PFSK-1 (cell line): ENCODE data around the gene HCRTR1.

Experiments
- FOXP2 ChIP-seq: optimal IDR thresholded peaks from 2 replicates; pipeline ENCODE3; 2011; ENCODE audit warnings: borderline replicate concordance, control low read depth, inconsistent platforms; ENCODE audit not compliant: insufficient read depth; ENCODE audit errors: extremely low read length, extremely low read depth
- POLR2AphosphoS5 ChIP-seq: IDR thresholded peaks from 2 replicates; pipeline ENCODE4 v1.6.1; 2012; ENCODE audit warnings: low read depth, mild to moderate bottlenecking, control low read depth, low read length, moderate library complexity
- REST ChIP-seq, 2 experiments: IDR thresholded peaks; 2 replicates each; pipeline versions ENCODE4 v1.6.1 to v1.8.0; 2011 to 2012; ENCODE audit warnings: low read depth in 2 of 2, low read length in 2 of 2, control low read depth in 1 of 2, inconsistent platforms in 1 of 2, mild to moderate bottlenecking in 1 of 2, moderate library complexity in 1 of 2; ENCODE audit not compliant: insufficient read depth in 1 of 2
- SIN3A ChIP-seq: IDR thresholded peaks from 2 replicates; pipeline ENCODE4 v1.6.1; 2012; ENCODE audit warnings: mild to moderate bottlenecking, low read length, moderate library complexity, borderline replicate concordance; ENCODE audit not compliant: insufficient read depth
- TAF1 ChIP-seq: IDR thresholded peaks from 2 replicates; pipeline ENCODE4 v1.6.1; 2012; ENCODE audit warnings: low read length, control low read depth, borderline replicate concordance; ENCODE audit not compliant: insufficient read depth

Gene HCRTR1

GRCh38 chr1:31570906-31571305 lies 46.6 kb upstream of the HCRTR1 start:
- TF ChIP-seq TAF1 (no peak), REST (IDR thresholded peaks at IDR 0.05; ENCODE audit: insufficient read depth in 1 of 2, low read depth in 2 of 2, low read length in 2 of 2) (no peak), SIN3A (no peak), FOXP2 (no peak)

- TF ChIP-seq SIN3A (no peak), POLR2AphosphoS5 (no peak), TAF1 (no peak), FOXP2 (no peak), REST (IDR thresholded peaks at IDR 0.05; ENCODE audit: insufficient read depth in 1 of 2, low read depth in 2 of 2, low read length in 2 of 2) (no peak)
These were observed 45.9 kb upstream of the HCRTR1 start for GRCh38 chr1:31571340-31572295.

GRCh38 chr1:31572323-31573104 lies 45.0 kb upstream of the HCRTR1 start:
- TF ChIP-seq POLR2AphosphoS5 (no peak), REST (IDR thresholded peaks at IDR 0.05; ENCODE audit: insufficient read depth in 1 of 2, low read depth in 2 of 2, low read length in 2 of 2) (no peak), TAF1 (no peak), SIN3A (no peak), FOXP2 (no peak)

GRCh38 chr1:31573261-31573660 lies 44.2 kb upstream of the HCRTR1 start:
- TF ChIP-seq SIN3A (no peak), FOXP2 (no peak), REST (IDR thresholded peaks at IDR 0.05; ENCODE audit: insufficient read depth in 1 of 2, low read depth in 2 of 2, low read length in 2 of 2) (no peak), POLR2AphosphoS5 (no peak), TAF1 (no peak)
